GM12873 (cell line): ENCODE results near the gene RBCK1.

ENCODE experiments used
- CTCF ChIP-seq: IDR thresholded peaks from 2 replicates; pipeline ENCODE4 v1.5.1; 2012; ENCODE audit warnings: low read depth, mild to moderate bottlenecking, moderate library complexity, low read length, control low read depth; ENCODE audit not compliant: insufficient read depth; ENCODE audit errors: missing control alignments

Gene RBCK1

GRCh38 chr20:475463-476357 lies 67.6 kb downstream of the RBCK1 start:
- no peak for TF ChIP-seq CTCF

- TF ChIP-seq CTCF, result no peak
Observed at GRCh38 chr20:478010-478948, 70.2 kb downstream of the RBCK1 start.

GRCh38 chr20:478949-479429 lies 70.9 kb downstream of the RBCK1 start:
- peak; percentile 49 for TF ChIP-seq CTCF

GRCh38 chr20:479487-479886 lies 71.4 kb downstream of the RBCK1 start:
- TF ChIP-seq CTCF, result no peak

- TF ChIP-seq CTCF, result no peak
Observed at GRCh38 chr20:480044-480443, 71.9 kb downstream of the RBCK1 start.

- TF ChIP-seq CTCF, result no peak
Observed at GRCh38 chr20:481167-481566, 73.1 kb downstream of the RBCK1 start.
